ENCODE data around the gene FBXO3.

DNA sequence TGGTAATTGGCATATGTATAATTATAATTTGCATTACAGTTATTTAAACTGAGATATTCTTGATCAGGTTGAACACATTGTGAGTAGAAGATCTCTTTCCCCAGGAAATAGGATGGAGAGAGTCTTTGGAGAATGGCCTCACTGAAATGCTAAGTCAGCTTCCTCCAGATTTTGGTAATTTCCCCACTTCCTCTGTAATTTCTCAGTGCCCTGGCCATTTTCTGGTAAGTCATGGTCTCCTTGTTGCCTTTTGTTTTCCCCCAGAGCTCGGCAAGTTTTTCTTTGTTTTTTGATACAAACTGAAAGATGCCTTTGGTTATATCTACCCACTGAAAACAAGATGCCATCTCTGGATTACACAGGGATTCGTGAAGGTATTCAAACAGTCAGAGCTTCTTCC lies 12.8 kb upstream of the FBXO3 start:
- no peak for TF ChIP-seq POLR2A (IDR thresholded peaks at IDR 0.05; ENCODE audit: low read depth, low read length)
- no peak for TF ChIP-seq POLR2AphosphoS5 (IDR thresholded peaks at IDR 0.05; ENCODE audit: low read depth, low read length)
